ENCODE results near the gene SCGN. TPM values are rescaled to one million over a fixed set of nuclear protein-coding genes. Genes with fewer than 3 reads are reported as not detected.

SCGN gene
- total RNA-seq, 1 experiment from 2014 or later = not detected

DNA sequence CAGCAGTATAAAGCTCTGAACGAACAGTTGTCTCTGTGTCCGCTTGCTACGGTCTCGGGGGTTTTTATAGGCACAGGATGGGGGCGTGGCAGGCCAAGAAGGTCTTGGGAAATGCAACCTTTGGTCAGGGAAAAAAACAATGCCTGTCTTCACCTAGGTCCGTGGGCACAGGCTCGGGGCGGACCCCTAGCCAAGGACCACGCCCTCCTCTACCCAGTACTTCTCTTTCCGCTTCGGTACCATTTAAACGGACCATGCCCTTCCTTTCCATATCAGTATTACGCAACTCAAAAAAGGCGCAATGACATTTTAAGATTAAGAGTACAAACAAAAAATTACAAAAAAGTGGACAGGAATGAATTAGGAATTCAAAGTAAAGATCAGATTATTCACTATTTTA lies 58.3 kb downstream of the SCGN start:
- Mint-ChIP-seq H3K4me1 (ENCODE audit: insufficient read depth, unreplicated experiment) (peaks cover 5% of the 10 kb centered on the region), H3K4me3 (ENCODE audit: unreplicated experiment) (no peak overlapping the region), H3K36me3 (ENCODE audit: insufficient read depth, unreplicated experiment) (no peaks in the 10 kb centered on the region), H3K27ac (ENCODE audit: low read depth, unreplicated experiment) (no peak overlapping the region), H3K9me3 (ENCODE audit: unreplicated experiment) (no peaks in the 10 kb centered on the region), H3K27me3 (ENCODE audit: insufficient read depth, unreplicated experiment) (peaks cover 20% of the 10 kb centered on the region)
- intact Hi-C loops (cut with micrococcal nuclease) = no loop called here
- no TSS peak for BruUV-seq (replicated peaks)
- POLR2A ChIA-PET = no interaction called here
- CTCF ChIA-PET = interaction anchor here (0.6 to 1.9 kb wide), 2 partner anchors 10 to 293 kb away, joined by 3 to 11 read pairs; no protein-coding TSS in a partner anchor
- TF ChIP-seq, protein P1, sequence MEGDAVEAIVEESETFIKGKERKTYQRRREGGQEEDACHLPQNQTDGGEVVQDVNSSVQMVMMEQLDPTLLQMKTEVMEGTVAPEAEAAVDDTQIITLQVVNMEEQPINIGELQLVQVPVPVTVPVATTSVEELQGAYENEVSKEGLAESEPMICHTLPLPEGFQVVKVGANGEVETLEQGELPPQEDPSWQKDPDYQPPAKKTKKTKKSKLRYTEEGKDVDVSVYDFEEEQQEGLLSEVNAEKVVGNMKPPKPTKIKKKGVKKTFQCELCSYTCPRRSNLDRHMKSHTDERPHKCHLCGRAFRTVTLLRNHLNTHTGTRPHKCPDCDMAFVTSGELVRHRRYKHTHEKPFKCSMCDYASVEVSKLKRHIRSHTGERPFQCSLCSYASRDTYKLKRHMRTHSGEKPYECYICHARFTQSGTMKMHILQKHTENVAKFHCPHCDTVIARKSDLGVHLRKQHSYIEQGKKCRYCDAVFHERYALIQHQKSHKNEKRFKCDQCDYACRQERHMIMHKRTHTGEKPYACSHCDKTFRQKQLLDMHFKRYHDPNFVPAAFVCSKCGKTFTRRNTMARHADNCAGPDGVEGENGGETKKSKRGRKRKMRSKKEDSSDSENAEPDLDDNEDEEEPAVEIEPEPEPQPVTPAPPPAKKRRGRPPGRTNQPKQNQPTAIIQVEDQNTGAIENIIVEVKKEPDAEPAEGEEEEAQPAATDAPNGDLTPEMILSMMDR (IDR thresholded peaks at IDR 0.05; ENCODE audit: unreplicated experiment) = no peak
- no peak for DNase-seq (ENCODE audit: unreplicated experiment)

DNA sequence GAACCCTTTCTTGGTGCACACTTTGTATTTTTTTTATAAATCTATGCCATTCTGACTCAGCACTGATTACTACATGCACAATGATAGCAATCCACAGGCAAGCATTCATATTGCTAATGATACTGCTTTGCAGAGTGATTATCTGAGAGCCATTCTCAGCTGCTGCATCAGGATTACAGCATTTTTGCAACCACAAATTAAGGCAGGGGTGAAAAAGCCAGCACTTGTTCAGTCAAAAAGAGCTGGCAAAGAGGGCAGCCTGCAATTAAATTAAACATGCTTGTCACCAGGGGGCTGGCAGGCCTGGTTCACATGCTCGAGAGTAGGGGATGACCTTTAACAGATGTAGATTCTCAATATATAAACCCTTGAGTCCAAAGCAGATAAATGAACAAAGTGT lies 61.8 kb downstream of the SCGN start:
- Mint-ChIP-seq H3K4me3 (ENCODE audit: unreplicated experiment) (no peak overlapping the region), H3K4me1 (ENCODE audit: insufficient read depth, unreplicated experiment) (no peaks in the 10 kb centered on the region), H3K27me3 (ENCODE audit: insufficient read depth, unreplicated experiment) (no peaks in the 10 kb centered on the region), H3K36me3 (ENCODE audit: insufficient read depth, unreplicated experiment) (no peaks in the 10 kb centered on the region), H3K27ac (ENCODE audit: low read depth, unreplicated experiment) (no peak overlapping the region), H3K9me3 (ENCODE audit: unreplicated experiment) (no peaks in the 10 kb centered on the region)
- no TSS peak for BruUV-seq (replicated peaks)
- intact Hi-C loops (cut with micrococcal nuclease) = no loop called here
- POLR2A ChIA-PET = no interaction called here
- CTCF ChIA-PET = interaction anchor here (0.6 to 1.6 kb wide), 3 partner anchors 13 to 491 kb away, joined by 4 to 7 read pairs (median 5); no protein-coding TSS in a partner anchor
- TF ChIP-seq, protein P1 (IDR thresholded peaks at IDR 0.05; ENCODE audit: unreplicated experiment) = no peak
- no peak for DNase-seq (ENCODE audit: unreplicated experiment)

DNA sequence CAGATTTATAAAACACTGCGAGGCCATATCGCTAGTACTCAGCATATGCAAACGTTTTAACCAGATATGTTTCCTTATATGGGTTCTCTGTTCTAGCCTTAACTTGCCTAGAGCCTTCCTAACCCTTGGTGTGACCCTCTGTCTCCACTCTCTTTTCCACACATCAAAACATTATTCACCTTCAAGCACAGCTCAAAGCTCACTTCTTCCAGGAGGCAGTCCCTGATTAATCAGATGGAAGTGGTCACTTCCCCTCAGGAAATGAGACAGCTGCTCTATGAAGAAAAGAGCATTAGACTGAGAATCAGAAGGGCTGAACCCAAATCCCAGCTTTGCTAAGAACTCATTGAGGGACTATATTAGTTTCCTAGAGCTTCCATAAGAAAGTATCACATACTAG lies 62.8 kb downstream of the SCGN start:
- CTCF ChIA-PET = interaction anchor here (0.8 to 2.0 kb wide), 4 partner anchors 12 to 492 kb away, joined by 3 to 7 read pairs (median 5); no protein-coding TSS in a partner anchor
- no peaks in the 10 kb centered on the region for H3K9me3 Mint-ChIP-seq (ENCODE audit: unreplicated experiment)
- TF ChIP-seq, protein P1 (IDR thresholded peaks at IDR 0.05; ENCODE audit: unreplicated experiment) = no peak
- no TSS peak for BruUV-seq (replicated peaks)
- no peak overlapping the region for H3K4me3 Mint-ChIP-seq (ENCODE audit: unreplicated experiment)
- no peak for DNase-seq (ENCODE audit: unreplicated experiment)
- no peak overlapping the region for H3K27ac Mint-ChIP-seq (ENCODE audit: low read depth, unreplicated experiment)
- no peaks in the 10 kb centered on the region for H3K4me1 Mint-ChIP-seq (ENCODE audit: insufficient read depth, unreplicated experiment)
- intact Hi-C loops (cut with micrococcal nuclease) = loop anchor here (5.0 kb wide), 2 partner anchors 112 to 437 kb away; partner anchors contain the start of gene CARMIL1
- H3K27me3 Mint-ChIP-seq (ENCODE audit: insufficient read depth, unreplicated experiment) = no peaks in the 10 kb centered on the region
- H3K36me3 Mint-ChIP-seq (ENCODE audit: insufficient read depth, unreplicated experiment) = no peaks in the 10 kb centered on the region
- POLR2A ChIA-PET = no interaction called here

DNA sequence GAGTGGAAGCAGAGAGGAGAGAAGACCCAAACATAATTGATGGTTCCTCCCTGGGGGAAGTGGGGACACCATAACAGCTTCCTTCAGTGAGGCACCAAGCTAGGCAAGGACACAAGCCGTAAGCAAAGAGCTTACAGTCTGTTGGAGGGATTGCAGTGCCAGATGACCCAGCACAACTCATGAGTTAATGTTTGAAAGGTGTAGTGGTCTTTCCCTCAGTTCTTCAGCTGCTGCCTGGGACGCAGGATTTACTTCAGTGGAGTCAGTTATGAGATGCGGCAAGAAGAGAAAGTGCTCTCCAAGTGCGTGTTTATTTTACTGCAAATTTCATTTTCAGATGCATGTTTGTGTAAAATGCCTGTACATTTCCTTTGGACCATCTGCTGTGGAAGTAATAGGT lies 63.8 kb downstream of the SCGN start:
- H3K4me1 Mint-ChIP-seq (ENCODE audit: insufficient read depth, unreplicated experiment) = peaks cover 6% of the 10 kb centered on the region
- no peak overlapping the region for H3K4me3 Mint-ChIP-seq (ENCODE audit: unreplicated experiment)
- ChIA-PET CTCF (interaction anchor here (0.8 to 2.0 kb wide), 6 partner anchors 8 to 452 kb away, joined by 3 to 7 read pairs (median 5); no protein-coding TSS in a partner anchor), POLR2A (no interaction called here)
- no TSS peak for BruUV-seq (replicated peaks)
- DNase-seq (ENCODE audit: unreplicated experiment) = no peak
- no peaks in the 10 kb centered on the region for H3K9me3 Mint-ChIP-seq (ENCODE audit: unreplicated experiment)
- H3K27me3 Mint-ChIP-seq (ENCODE audit: insufficient read depth, unreplicated experiment) = no peaks in the 10 kb centered on the region
- H3K27ac Mint-ChIP-seq (ENCODE audit: low read depth, unreplicated experiment) = no peak overlapping the region
- intact Hi-C loops (cut with micrococcal nuclease) = loop anchor here (5.0 kb wide), 2 partner anchors 113 to 438 kb away; partner anchors contain the start of gene CARMIL1
- TF ChIP-seq, protein P1 (IDR thresholded peaks at IDR 0.05; ENCODE audit: unreplicated experiment) = no peak
- no peaks in the 10 kb centered on the region for H3K36me3 Mint-ChIP-seq (ENCODE audit: insufficient read depth, unreplicated experiment)

Data from MCF 10A (cell line).